Small intestine (tissue), 7 donors: ENCODE results near the gene RGS3. TPM values are rescaled to one million over a fixed set of nuclear protein-coding genes. Genes with fewer than 3 reads are reported as not detected.
A peak's percentile ranks its signal among the peaks of the same experiment; 100 is the strongest.

Experiments
- DNase-seq, 2 donors: peaks; one replicate each; pipeline versions ENCODE4 v3.0.0 to v3.0.0-alpha.2; 2013
- FAIRE-seq: peaks from 2 replicates; lab custom pipeline; 2012; peaks lifted over from hg19 to GRCh38; lab: Jason Lieb, UNC
- H3K27ac ChIP-seq, 3 donors: one replicate each; pipeline ENCODE4 v1.5.1; 2013; ENCODE audit warnings: low read length in 2 of 3, mild to moderate bottlenecking in 2 of 3, control low read depth in 1 of 3, inconsistent platforms in 1 of 3, low read depth in 1 of 3, moderate library complexity in 1 of 3
- H3K27me3 ChIP-seq, 3 donors: one replicate each; pipeline ENCODE4 v1.6.1; 2013; ENCODE audit warnings: low read length in 3 of 3, inconsistent platforms in 1 of 3; ENCODE audit not compliant: control insufficient read depth in 3 of 3, insufficient read depth in 3 of 3
- H3K36me3 ChIP-seq, 3 donors: one replicate each; pipeline ENCODE4 v1.6.1; 2013; ENCODE audit warnings: low read length in 3 of 3, inconsistent platforms in 1 of 3, low read depth in 1 of 3, mild to moderate bottlenecking in 1 of 3, moderate library complexity in 1 of 3; ENCODE audit not compliant: control insufficient read depth in 3 of 3, insufficient read depth in 2 of 3
- H3K4me1 ChIP-seq, 3 donors: one replicate each; pipeline ENCODE4 v1.6.1; 2013; ENCODE audit warnings: low read length in 2 of 3, inconsistent platforms in 1 of 3, low read depth in 1 of 3, mild to moderate bottlenecking in 1 of 3, moderate library complexity in 1 of 3; ENCODE audit not compliant: control insufficient read depth in 3 of 3, insufficient read depth in 2 of 3
- H3K4me3 ChIP-seq, 3 donors: one replicate each; pipeline ENCODE4 v1.5.1; 2013; ENCODE audit warnings: low read length in 3 of 3, control low read depth in 1 of 3, inconsistent platforms in 1 of 3, low read depth in 1 of 3, mild to moderate bottlenecking in 1 of 3, moderate library complexity in 1 of 3
- H3K9me3 ChIP-seq, 2 donors: one replicate each; pipeline ENCODE4 v1.6.1; 2013; ENCODE audit warnings: low read depth in 1 of 2, low read length in 1 of 2; ENCODE audit not compliant: control insufficient read depth in 2 of 2, insufficient read depth in 1 of 2
- WGBS, 3 donors: extraction: QIAGEN DNeasy Blood & Tissue Kit; methylation state at CpG; one replicate each; pipeline ENCODE4 v1.1.7; 2013; 5-methylcytosine and 5-hydroxymethylcytosine counted together
- polyA plus RNA-seq, 4 donors: library from polyadenylated mRNA; stranded (reverse) in 3 of 4; unstranded in 1 of 4; fragments of 200-250 nt in 3 of 4; fragments of 120-200 nt in 1 of 4; gene quantifications; one replicate each; pipeline versions ENCODE4 v1.2.1 to v1.2.3, GENCODE V29; 2013
- donor health status: healthy with polysubstance abuse.
- donor health status: control.
- donor health status: control.
- donor health status: Bipolar disorder and iron deficiency.
- donor health status: healthy.

Gene RGS3
- polyA plus RNA-seq, 4 donors, result 23.0 to 37.0 (median 26.4) TPM

GRCh38 chr9:113604393-113604792 lies 140.9 kb downstream of the RGS3 start:
- DNase-seq, result no peak
- Histone ChIP-seq H3K9me3 (no peaks in the 10 kb centered on the region), H3K36me3 (peaks cover 0 to 6% (median 2%) of the 10 kb centered on the region in 3 donors), H3K4me3 (no peak overlapping the region), H3K4me1 (peaks cover 2 to 20% (median 3%) of the 10 kb centered on the region in 3 donors), H3K27me3 (no peaks in the 10 kb centered on the region), H3K27ac (no peak overlapping the region)
- no peak for FAIRE-seq
- WGBS, 3 donors, result 89 to 93% (median 90%) methylated on average over 3 of the region's 3 CpGs

- Histone ChIP-seq H3K9me3 (no peaks in the 10 kb centered on the region), H3K36me3 (no peaks in the 10 kb centered on the region), H3K4me3 (no peak overlapping the region), H3K4me1 (peaks cover 2 to 23% (median 3%) of the 10 kb centered on the region in 3 donors), H3K27ac (no peak overlapping the region), H3K27me3 (no peaks in the 10 kb centered on the region)
- DNase-seq, result no peak
- no peak for FAIRE-seq
- 88 to 90% (median 90%) methylated on average over 6 of the region's 6 CpGs for WGBS, 3 donors
Measured at GRCh38 chr9:113606510-113606909, 143.0 kb downstream of the RGS3 start.

GRCh38 chr9:113608082-113608685 lies 144.7 kb downstream of the RGS3 start:
- DNase-seq (no peak), FAIRE-seq (no peak)
- Histone ChIP-seq H3K4me3 (no peak overlapping the region), H3K9me3 (no peaks in the 10 kb centered on the region), H3K4me1 (peaks cover 0 to 7% (median 0%) of the 10 kb centered on the region in 3 donors), H3K27ac (no peak overlapping the region), H3K27me3 (no peaks in the 10 kb centered on the region), H3K36me3 (no peaks in the 10 kb centered on the region)
- 93 to 95% (median 94%) methylated on average over 9 of the region's 9 CpGs for WGBS, 3 donors

GRCh38 chr9:113609562-113610318 lies 146.2 kb downstream of the RGS3 start:
- H3K4me3 ChIP-seq, result no peak overlapping the region
- H3K27ac ChIP-seq, result peak overlapping the region in 1 of 3 donors; percentile 33
- H3K4me1 ChIP-seq, result peaks cover 0 to 11% (median 0%) of the 10 kb centered on the region in 3 donors
- H3K9me3 ChIP-seq, result no peaks in the 10 kb centered on the region
- DNase-seq, result peak in 1 of 2 donors; percentile 45
- H3K27me3 ChIP-seq, result no peaks in the 10 kb centered on the region
- FAIRE-seq, result no peak
- no peaks in the 10 kb centered on the region for H3K36me3 ChIP-seq
- WGBS, 3 donors, result 46 to 54% (median 54%) methylated on average over 21 of the region's 21 CpGs

- DNase-seq (no peak), FAIRE-seq (no peak)
- Histone ChIP-seq H3K27ac (no peak overlapping the region), H3K36me3 (no peaks in the 10 kb centered on the region), H3K9me3 (no peaks in the 10 kb centered on the region), H3K4me3 (no peak overlapping the region), H3K4me1 (peaks cover 0 to 18% (median 0%) of the 10 kb centered on the region in 3 donors), H3K27me3 (no peaks in the 10 kb centered on the region)
- WGBS, 3 donors, result 82 to 95% (median 93%) methylated on average over 6 of the region's 6 CpGs
Measured at GRCh38 chr9:113611461-113612215, 148.1 kb downstream of the RGS3 start.

GRCh38 chr9:113612216-113612747 lies 148.8 kb downstream of the RGS3 start:
- Histone ChIP-seq H3K4me1 (peaks cover 0 to 18% (median 0%) of the 10 kb centered on the region in 3 donors), H3K36me3 (no peaks in the 10 kb centered on the region), H3K27ac (no peak overlapping the region), H3K9me3 (no peaks in the 10 kb centered on the region), H3K27me3 (no peaks in the 10 kb centered on the region), H3K4me3 (no peak overlapping the region)
- FAIRE-seq, result no peak
- DNase-seq, result no peak
- 79 to 84% (median 80%) methylated on average over 11 of the region's 11 CpGs for WGBS, 3 donors

- 91 to 93% (median 92%) methylated on average over 6 of the region's 6 CpGs for WGBS, 3 donors
- Histone ChIP-seq H3K4me1 (peaks cover 0 to 18% (median 0%) of the 10 kb centered on the region in 3 donors), H3K27ac (no peak overlapping the region), H3K27me3 (no peaks in the 10 kb centered on the region), H3K9me3 (no peaks in the 10 kb centered on the region), H3K36me3 (no peaks in the 10 kb centered on the region), H3K4me3 (no peak overlapping the region)
- FAIRE-seq (no peak), DNase-seq (no peak)
Measured at GRCh38 chr9:113612828-113613227, 149.3 kb downstream of the RGS3 start.

- H3K27me3 ChIP-seq, result no peaks in the 10 kb centered on the region
- no peak overlapping the region for H3K27ac ChIP-seq
- DNase-seq, result no peak
- no peak for FAIRE-seq
- peaks cover 0 to 18% (median 0%) of the 10 kb centered on the region in 3 donors for H3K4me1 ChIP-seq
- WGBS, 3 donors, result 76 to 87% (median 86%) methylated on average over 6 of the region's 6 CpGs
- H3K4me3 ChIP-seq, result no peak overlapping the region
- no peaks in the 10 kb centered on the region for H3K36me3 ChIP-seq
- no peaks in the 10 kb centered on the region for H3K9me3 ChIP-seq
Measured at GRCh38 chr9:113613815-113614413, 150.4 kb downstream of the RGS3 start.
